Neural cell (in vitro differentiated cells): Measurements from ENCODE around the gene NKD2.

ENCODE experiments used
- MXI1 ChIP-seq: fragments of 450-650 bp; conservative IDR thresholded peaks from 2 replicates; pipeline ENCODE4 v1.6.1; 2014; ENCODE audit warnings: antibody characterized with exemption, mild to moderate bottlenecking; ENCODE audit not compliant: poor library complexity, severe bottlenecking
- TAF1 ChIP-seq: IDR thresholded peaks from 2 replicates; pipeline ENCODE4 v1.6.1; 2012; ENCODE audit warnings: low read depth
- TF ChIP-seq, protein P1 (sequence below): fragments of 450-650 bp; IDR thresholded peaks from 2 replicates; pipeline ENCODE4 v1.5.1; 2014; ENCODE audit warnings: antibody characterized with exemption, mild to moderate bottlenecking, moderate library complexity; ENCODE audit not compliant: poor library complexity, severe bottlenecking

DNA sequence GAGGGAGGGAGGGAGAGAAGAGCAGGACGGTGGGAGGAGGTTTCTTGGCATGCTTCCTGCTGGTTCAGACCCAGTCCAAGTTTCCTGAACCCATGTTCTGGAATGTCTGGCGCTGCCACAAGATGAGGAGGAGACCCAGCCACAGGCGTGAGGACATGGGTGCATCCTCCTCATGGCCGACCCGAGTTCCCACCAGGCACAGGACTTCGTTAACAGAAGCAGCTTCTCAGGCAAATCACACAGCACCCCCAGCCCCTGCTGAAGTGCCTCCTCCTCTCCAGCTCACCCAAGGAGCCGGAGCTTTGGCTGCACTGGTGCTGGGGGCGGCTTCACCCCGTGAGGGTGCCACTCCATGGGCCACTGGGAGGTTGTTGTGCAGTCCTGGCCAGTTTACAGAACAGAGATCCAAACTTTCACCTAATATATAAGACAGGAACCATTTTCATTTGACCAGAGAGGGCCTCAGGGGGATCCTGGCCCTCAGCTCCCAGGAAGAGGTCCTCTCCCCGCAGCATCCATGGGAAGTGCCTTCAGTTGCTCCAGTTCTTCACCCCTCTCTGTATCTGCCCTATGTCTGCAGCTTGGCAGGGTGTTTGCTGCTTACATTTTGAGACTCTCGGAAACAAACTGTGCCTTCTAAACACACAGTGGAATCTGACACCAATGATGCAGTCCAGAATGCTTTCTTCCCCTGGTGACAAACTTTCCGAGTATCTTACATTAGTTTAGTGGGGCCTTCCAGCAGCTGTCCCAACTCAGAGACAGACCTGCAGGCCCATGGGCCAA is 10.2 kb upstream of the NKD2 start:
- TF ChIP-seq TAF1 (no peak), MXI1 (no peak)
- TF ChIP-seq, protein P1, sequence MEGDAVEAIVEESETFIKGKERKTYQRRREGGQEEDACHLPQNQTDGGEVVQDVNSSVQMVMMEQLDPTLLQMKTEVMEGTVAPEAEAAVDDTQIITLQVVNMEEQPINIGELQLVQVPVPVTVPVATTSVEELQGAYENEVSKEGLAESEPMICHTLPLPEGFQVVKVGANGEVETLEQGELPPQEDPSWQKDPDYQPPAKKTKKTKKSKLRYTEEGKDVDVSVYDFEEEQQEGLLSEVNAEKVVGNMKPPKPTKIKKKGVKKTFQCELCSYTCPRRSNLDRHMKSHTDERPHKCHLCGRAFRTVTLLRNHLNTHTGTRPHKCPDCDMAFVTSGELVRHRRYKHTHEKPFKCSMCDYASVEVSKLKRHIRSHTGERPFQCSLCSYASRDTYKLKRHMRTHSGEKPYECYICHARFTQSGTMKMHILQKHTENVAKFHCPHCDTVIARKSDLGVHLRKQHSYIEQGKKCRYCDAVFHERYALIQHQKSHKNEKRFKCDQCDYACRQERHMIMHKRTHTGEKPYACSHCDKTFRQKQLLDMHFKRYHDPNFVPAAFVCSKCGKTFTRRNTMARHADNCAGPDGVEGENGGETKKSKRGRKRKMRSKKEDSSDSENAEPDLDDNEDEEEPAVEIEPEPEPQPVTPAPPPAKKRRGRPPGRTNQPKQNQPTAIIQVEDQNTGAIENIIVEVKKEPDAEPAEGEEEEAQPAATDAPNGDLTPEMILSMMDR: no peak
